ENCODE results near the gene PIP5K1B. TPM values are rescaled to one million over a fixed set of nuclear protein-coding genes. Genes with fewer than 3 reads are reported as not detected.

The PIP5K1B gene
- total RNA-seq, 1 experiment from 2014 or later: not detected

- BruUV-seq (replicated peaks): no TSS peak
- POLR2A ChIA-PET: no interaction called here
- Histone ChIP-seq H3K4me3 (ENCODE audit: low read depth in 2 of 2, low read length in 2 of 2) (no peak overlapping the region), H3K9me3 (ENCODE audit: control insufficient read depth, insufficient read depth, low read depth, low read length) (no peaks in the 10 kb centered on the region), H3K27me3 (ENCODE audit: control insufficient read depth, insufficient read depth, low read length) (no peaks in the 10 kb centered on the region), H3K27ac (ENCODE audit: low read length) (no peak overlapping the region), H3K36me3 (ENCODE audit: control insufficient read depth, insufficient read depth, low read length) (no peaks in the 10 kb centered on the region), H3K4me1 (ENCODE audit: control insufficient read depth, insufficient read depth, low read length) (no peaks in the 10 kb centered on the region)
- intact Hi-C loops (cut with micrococcal nuclease; ENCODE audit: unreplicated experiment): no loop called here
- ATAC-seq (no peak), DNase-seq (ENCODE audit: low read depth, low spot score) (no peak)
- CTCF ChIA-PET: no interaction called here
- TF ChIP-seq SIN3A (IDR thresholded peaks at IDR 0.05; ENCODE audit: borderline replicate concordance, insufficient read depth, low read depth, low read length): no peak
- in situ Hi-C loops (cut with HindIII; ENCODE audit: low pct_unique_long_range_greater_than_20kb, low sequenced_read_pairs): no loop called here
Observed at GRCh38 chr9:68877219-68877618, 172.2 kb downstream of the PIP5K1B start.

DNA sequence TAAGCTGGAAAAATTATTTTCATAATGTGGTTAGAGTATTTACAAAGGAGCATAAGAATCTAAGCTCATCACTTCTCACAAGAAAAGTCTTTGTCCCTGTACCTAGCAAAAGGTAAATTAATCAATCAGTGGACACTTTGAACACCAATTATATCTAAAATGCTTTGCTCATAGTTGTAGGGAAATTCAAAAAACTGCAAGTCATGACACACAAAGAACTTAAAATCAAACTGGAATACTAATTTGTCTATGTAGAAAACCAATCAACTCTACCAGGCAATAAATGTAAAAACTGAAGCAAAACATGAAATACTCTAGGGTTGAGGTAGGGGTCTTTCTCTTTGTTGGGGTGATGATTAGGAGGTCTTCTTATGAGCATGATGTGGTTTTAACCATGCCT lies 173.4 kb downstream of the PIP5K1B start:
- no peaks in the 10 kb centered on the region for H3K4me1 ChIP-seq (ENCODE audit: control insufficient read depth, insufficient read depth, low read length)
- intact Hi-C loops (cut with micrococcal nuclease; ENCODE audit: unreplicated experiment): no loop called here
- ATAC-seq (no peak), DNase-seq (ENCODE audit: low read depth, low spot score) (no peak)
- in situ Hi-C loops (cut with HindIII; ENCODE audit: low pct_unique_long_range_greater_than_20kb, low sequenced_read_pairs): no loop called here
- TF ChIP-seq SIN3A (IDR thresholded peaks at IDR 0.05; ENCODE audit: borderline replicate concordance, insufficient read depth, low read depth, low read length): no peak
- no peak for TF ChIP-seq POLR2AphosphoS5 (IDR thresholded peaks at IDR 0.05; ENCODE audit: low read depth, low read length)
- no peak overlapping the region for H3K4me3 ChIP-seq (ENCODE audit: low read depth in 2 of 2, low read length in 2 of 2)
- no peaks in the 10 kb centered on the region for H3K27me3 ChIP-seq (ENCODE audit: control insufficient read depth, insufficient read depth, low read length)
- CTCF ChIA-PET: no interaction called here
- H3K36me3 ChIP-seq (ENCODE audit: control insufficient read depth, insufficient read depth, low read length): no peaks in the 10 kb centered on the region
- BruUV-seq (replicated peaks): no TSS peak
- H3K27ac ChIP-seq (ENCODE audit: low read length): no peak overlapping the region
- POLR2A ChIA-PET: no interaction called here
- no peaks in the 10 kb centered on the region for H3K9me3 ChIP-seq (ENCODE audit: control insufficient read depth, insufficient read depth, low read depth, low read length)

- ChIA-PET POLR2A (no interaction called here), CTCF (no interaction called here)
- Histone ChIP-seq H3K9me3 (ENCODE audit: control insufficient read depth, insufficient read depth, low read depth, low read length) (no peaks in the 10 kb centered on the region), H3K36me3 (ENCODE audit: control insufficient read depth, insufficient read depth, low read length) (no peaks in the 10 kb centered on the region), H3K4me3 (ENCODE audit: low read depth in 2 of 2, low read length in 2 of 2) (no peak overlapping the region), H3K27ac (ENCODE audit: low read length) (no peak overlapping the region), H3K27me3 (ENCODE audit: control insufficient read depth, insufficient read depth, low read length) (no peaks in the 10 kb centered on the region), H3K4me1 (ENCODE audit: control insufficient read depth, insufficient read depth, low read length) (no peaks in the 10 kb centered on the region)
- TF ChIP-seq SIN3A (IDR thresholded peaks at IDR 0.05; ENCODE audit: borderline replicate concordance, insufficient read depth, low read depth, low read length): no peak
- TF ChIP-seq TCF7L2 (IDR thresholded peaks at IDR 0.05; ENCODE audit: low read depth, low read length): no peak
- TF ChIP-seq, protein P1, sequence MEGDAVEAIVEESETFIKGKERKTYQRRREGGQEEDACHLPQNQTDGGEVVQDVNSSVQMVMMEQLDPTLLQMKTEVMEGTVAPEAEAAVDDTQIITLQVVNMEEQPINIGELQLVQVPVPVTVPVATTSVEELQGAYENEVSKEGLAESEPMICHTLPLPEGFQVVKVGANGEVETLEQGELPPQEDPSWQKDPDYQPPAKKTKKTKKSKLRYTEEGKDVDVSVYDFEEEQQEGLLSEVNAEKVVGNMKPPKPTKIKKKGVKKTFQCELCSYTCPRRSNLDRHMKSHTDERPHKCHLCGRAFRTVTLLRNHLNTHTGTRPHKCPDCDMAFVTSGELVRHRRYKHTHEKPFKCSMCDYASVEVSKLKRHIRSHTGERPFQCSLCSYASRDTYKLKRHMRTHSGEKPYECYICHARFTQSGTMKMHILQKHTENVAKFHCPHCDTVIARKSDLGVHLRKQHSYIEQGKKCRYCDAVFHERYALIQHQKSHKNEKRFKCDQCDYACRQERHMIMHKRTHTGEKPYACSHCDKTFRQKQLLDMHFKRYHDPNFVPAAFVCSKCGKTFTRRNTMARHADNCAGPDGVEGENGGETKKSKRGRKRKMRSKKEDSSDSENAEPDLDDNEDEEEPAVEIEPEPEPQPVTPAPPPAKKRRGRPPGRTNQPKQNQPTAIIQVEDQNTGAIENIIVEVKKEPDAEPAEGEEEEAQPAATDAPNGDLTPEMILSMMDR (IDR thresholded peaks at IDR 0.05): no peak
- intact Hi-C loops (cut with micrococcal nuclease; ENCODE audit: unreplicated experiment): no loop called here
- in situ Hi-C loops (cut with HindIII; ENCODE audit: low pct_unique_long_range_greater_than_20kb, low sequenced_read_pairs): no loop called here
- BruUV-seq (replicated peaks): no TSS peak
- DNase-seq (ENCODE audit: low read depth, low spot score) (no peak), ATAC-seq (no peak)
Observed at GRCh38 chr9:68883224-68883623, 178.2 kb downstream of the PIP5K1B start.

GRCh38 chr9:68887232-68887631 lies 182.2 kb downstream of the PIP5K1B start:
- ChIA-PET POLR2A (no interaction called here), CTCF (no interaction called here)
- Histone ChIP-seq H3K27ac (ENCODE audit: low read length) (no peak overlapping the region), H3K9me3 (ENCODE audit: control insufficient read depth, insufficient read depth, low read depth, low read length) (no peaks in the 10 kb centered on the region), H3K27me3 (ENCODE audit: control insufficient read depth, insufficient read depth, low read length) (no peaks in the 10 kb centered on the region), H3K4me1 (ENCODE audit: control insufficient read depth, insufficient read depth, low read length) (no peaks in the 10 kb centered on the region), H3K4me3 (ENCODE audit: low read depth in 2 of 2, low read length in 2 of 2) (no peak overlapping the region), H3K36me3 (ENCODE audit: control insufficient read depth, insufficient read depth, low read length) (no peaks in the 10 kb centered on the region)
- ATAC-seq: no peak
- DNase-seq (ENCODE audit: low read depth, low spot score): no peak
- intact Hi-C loops (cut with micrococcal nuclease; ENCODE audit: unreplicated experiment) (loop anchor here (5.0 kb wide), 1 partner anchor 50 kb away; no protein-coding TSS in a partner anchor), in situ Hi-C loops (cut with HindIII; ENCODE audit: low pct_unique_long_range_greater_than_20kb, low sequenced_read_pairs) (no loop called here)
- no TSS peak for BruUV-seq (replicated peaks)
- TF ChIP-seq POLR2AphosphoS5 (IDR thresholded peaks at IDR 0.05; ENCODE audit: low read depth, low read length) (no peak), SIN3A (IDR thresholded peaks at IDR 0.05; ENCODE audit: borderline replicate concordance, insufficient read depth, low read depth, low read length) (no peak), TCF7L2 (IDR thresholded peaks at IDR 0.05; ENCODE audit: low read depth, low read length) (no peak), REST (IDR thresholded peaks at IDR 0.05; ENCODE audit: insufficient read depth in 1 of 2, low read depth in 2 of 2, low read length in 1 of 2) (no peak)
- TF ChIP-seq, protein P1 (IDR thresholded peaks at IDR 0.05): no peak
